OCI-LY7 (cell line): ENCODE data around the gene ROBO1.

Experiments used
- CTCF ChIP-seq: fragments of 200-600 bp; sonication (generic); conservative IDR thresholded peaks from 2 replicates; pipeline ENCODE4 v1.5.1; 2014; ENCODE audit warnings: mild to moderate bottlenecking, antibody characterized with exemption, low read length, moderate library complexity, mixed read lengths
- EZH2phosphoT487 ChIP-seq: fragments of 200-600 bp; sonication (generic); IDR thresholded peaks from 2 replicates; pipeline ENCODE4 v1.6.1; 2018; ENCODE audit warnings: low read depth, borderline replicate concordance, mild to moderate bottlenecking, mixed run types, antibody characterized with exemption, low read length, moderate library complexity, mixed read lengths

- TF ChIP-seq CTCF (no peak), EZH2phosphoT487 (no peak)
These were observed 252.7 kb downstream of the ROBO1 start for GRCh38 chr3:79515072-79515471.
